ENCODE data around the gene PARP16.

- TF ChIP-seq POLR2A (conservative IDR thresholded peaks at IDR 0.05) (no peak), E2F1 (CRISPR knock-in tag; IDR thresholded peaks at IDR 0.05) (no peak), HIVEP1 (CRISPR knock-in tag; IDR thresholded peaks at IDR 0.05) (no peak), NFYB (IDR thresholded peaks at IDR 0.05; ENCODE audit: extremely low read depth, insufficient read length) (no peak), CTCF (IDR thresholded peaks at IDR 0.05 in 2 of 3, conservative IDR thresholded peaks at IDR 0.05 in 1 of 3; ENCODE audit: insufficient read depth in 2 of 3, low read depth in 1 of 3, low read length in 3 of 3) (no peak), FOXJ3 (CRISPR knock-in tag; IDR thresholded peaks at IDR 0.05) (no peak), CTBP1 (IDR thresholded peaks at IDR 0.05; ENCODE audit: borderline replicate concordance) (no peak), SIN3A (IDR thresholded peaks at IDR 0.05; ENCODE audit: borderline replicate concordance in 2 of 2, control insufficient read depth in 1 of 2, low read depth in 2 of 2, low read length in 2 of 2) (no peak)
Observed at GRCh38 chr15:65246026-65246714, 40.5 kb downstream of the PARP16 start.

Data from K562 (cell line).